ENCODE measurements around the gene EML6. TPM values are rescaled to one million over a fixed set of nuclear protein-coding genes. Genes with fewer than 3 reads are reported as not detected.
A peak's percentile ranks its signal among the peaks of the same experiment; 100 is the strongest.

The EML6 gene
- total RNA-seq, 6 donors from 2014 or later = 1.5 to 7.3 (median 4.0) TPM

DNA sequence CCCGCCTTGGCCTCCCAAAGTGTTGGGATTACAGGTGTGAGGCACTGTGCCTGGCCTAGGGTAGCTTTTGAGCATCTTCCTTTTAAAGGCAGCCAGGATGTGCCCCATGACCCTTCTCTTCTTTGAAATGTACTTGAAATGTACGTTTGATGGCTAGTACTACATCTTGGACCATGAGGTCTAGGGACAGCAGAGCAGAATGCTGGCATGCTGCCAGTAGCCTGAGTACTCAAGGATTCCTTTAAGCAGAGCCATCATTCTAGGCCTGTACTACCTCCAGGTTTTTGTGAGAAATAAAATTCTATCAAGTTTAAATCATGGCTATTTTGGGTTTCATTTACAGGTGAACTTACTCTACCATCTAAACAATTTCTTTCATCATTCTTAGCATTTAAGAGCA lies 2.9 kb upstream of the EML6 start:
- 60 to 61% methylated on average over 2 of the region's 2 CpGs for WGBS, 2 donors

DNA sequence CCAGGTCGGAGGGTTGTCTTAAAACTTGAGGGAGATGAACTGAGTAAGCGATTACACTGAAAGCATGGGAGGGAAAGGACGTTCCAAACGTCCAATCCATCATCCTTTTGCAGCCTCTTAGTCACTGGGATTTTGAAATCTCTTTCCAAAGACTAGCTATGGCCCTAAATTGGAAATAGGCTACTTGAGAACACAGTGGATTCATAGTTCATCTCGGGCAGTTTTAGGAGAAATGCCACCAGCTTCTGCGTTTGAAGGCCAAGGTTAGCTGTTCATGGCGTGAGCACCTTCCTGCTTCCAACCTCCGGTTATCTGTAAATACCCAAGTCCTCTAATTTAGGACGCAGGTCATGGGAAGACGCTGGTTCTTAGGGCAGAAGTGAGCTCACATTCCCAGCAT lies 821 bp upstream of the EML6 start:
- Histone ChIP-seq H3K4me3 (peak overlapping the region; percentile 49 to 73 (median 66)), H3K36me3 (no peaks in the 10 kb centered on the region), H3K27ac (peak overlapping the region; percentile 12 to 74 (median 61)), H3K27me3 (peaks cover 0 to 14% (median 6%) of the 10 kb centered on the region in 4 donors), H3K9me3 (no peaks in the 10 kb centered on the region), H3K4me1 (peaks cover 10 to 21% (median 18%) of the 10 kb centered on the region in 4 donors)
- TF ChIP-seq POLR2A (IDR thresholded peaks at IDR 0.05) (no peak), POLR2AphosphoS5 (IDR thresholded peaks at IDR 0.05) (no peak), EP300 (IDR thresholded peaks at IDR 0.05) (no peak)
- 10 to 15% methylated on average over 10 of the region's 10 CpGs for WGBS, 2 donors
- ATAC-seq (ENCODE audit: low FRiP score in 2 of 2) = peak in 1 of 2 donors; percentile 36
- DNase-seq = no peak

More for the DNA sequence above, 2.9 kb upstream of the EML6 start:
- Histone ChIP-seq H3K9me3 (no peaks in the 10 kb centered on the region), H3K4me3 (no peak overlapping the region), H3K4me1 (peaks cover 10 to 21% (median 18%) of the 10 kb centered on the region in 4 donors), H3K27ac (no peak overlapping the region), H3K27me3 (peaks cover 0 to 11% (median 5%) of the 10 kb centered on the region in 4 donors), H3K36me3 (no peaks in the 10 kb centered on the region)
- DNase-seq (no peak), ATAC-seq (ENCODE audit: low FRiP score in 2 of 2) (no peak)
- TF ChIP-seq EP300 (IDR thresholded peaks at IDR 0.05) = no peak
- no peak for TF ChIP-seq POLR2AphosphoS5 (IDR thresholded peaks at IDR 0.05)
- no peak for TF ChIP-seq POLR2A (IDR thresholded peaks at IDR 0.05)
- TF ChIP-seq, protein P1, sequence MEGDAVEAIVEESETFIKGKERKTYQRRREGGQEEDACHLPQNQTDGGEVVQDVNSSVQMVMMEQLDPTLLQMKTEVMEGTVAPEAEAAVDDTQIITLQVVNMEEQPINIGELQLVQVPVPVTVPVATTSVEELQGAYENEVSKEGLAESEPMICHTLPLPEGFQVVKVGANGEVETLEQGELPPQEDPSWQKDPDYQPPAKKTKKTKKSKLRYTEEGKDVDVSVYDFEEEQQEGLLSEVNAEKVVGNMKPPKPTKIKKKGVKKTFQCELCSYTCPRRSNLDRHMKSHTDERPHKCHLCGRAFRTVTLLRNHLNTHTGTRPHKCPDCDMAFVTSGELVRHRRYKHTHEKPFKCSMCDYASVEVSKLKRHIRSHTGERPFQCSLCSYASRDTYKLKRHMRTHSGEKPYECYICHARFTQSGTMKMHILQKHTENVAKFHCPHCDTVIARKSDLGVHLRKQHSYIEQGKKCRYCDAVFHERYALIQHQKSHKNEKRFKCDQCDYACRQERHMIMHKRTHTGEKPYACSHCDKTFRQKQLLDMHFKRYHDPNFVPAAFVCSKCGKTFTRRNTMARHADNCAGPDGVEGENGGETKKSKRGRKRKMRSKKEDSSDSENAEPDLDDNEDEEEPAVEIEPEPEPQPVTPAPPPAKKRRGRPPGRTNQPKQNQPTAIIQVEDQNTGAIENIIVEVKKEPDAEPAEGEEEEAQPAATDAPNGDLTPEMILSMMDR (IDR thresholded peaks at IDR 0.05) = no peak

DNA sequence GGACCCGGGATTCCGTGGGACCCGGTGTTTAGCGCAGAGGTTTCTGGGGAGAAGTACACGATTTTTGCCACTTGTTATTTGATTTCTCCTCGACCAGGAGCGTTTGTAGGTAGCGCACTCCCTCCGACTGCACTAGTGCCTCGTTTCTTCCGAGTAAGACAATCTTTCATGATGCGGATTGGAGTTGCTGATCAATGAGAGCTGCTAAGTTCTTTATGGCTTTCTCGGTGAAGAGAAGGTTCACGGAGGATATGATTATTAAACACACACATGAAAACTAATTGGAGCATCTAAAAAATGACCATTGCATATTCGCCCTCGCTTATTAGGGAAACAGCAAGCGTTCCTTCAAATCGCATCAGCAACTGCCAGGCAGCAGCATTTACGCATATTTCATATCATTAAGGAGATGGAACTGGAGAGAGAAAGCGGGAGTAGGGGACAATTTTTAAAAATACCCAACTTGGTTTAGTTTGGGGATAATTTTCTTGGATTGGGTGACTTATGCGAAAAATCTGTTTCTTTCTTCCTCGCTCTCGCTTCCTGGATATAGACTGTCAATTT lies 616 bp downstream of the EML6 start:
- WGBS, 2 donors = 1 to 3% methylated on average over 18 to 21 of the region's 23 CpGs
- peak overlapping the region in 3 of 4 donors; percentile 18 to 74 (median 65) for H3K27ac ChIP-seq
- H3K27me3 ChIP-seq = peaks cover 0 to 14% (median 6%) of the 10 kb centered on the region in 4 donors
- no peaks in the 10 kb centered on the region for H3K9me3 ChIP-seq
- peak overlapping the region; percentile 66 to 73 (median 68) for H3K4me3 ChIP-seq
- no peaks in the 10 kb centered on the region for H3K36me3 ChIP-seq
- ATAC-seq (ENCODE audit: low FRiP score in 2 of 2) (no peak), DNase-seq (no peak)
- peaks cover 10 to 21% (median 18%) of the 10 kb centered on the region in 4 donors for H3K4me1 ChIP-seq
- TF ChIP-seq POLR2AphosphoS5 (IDR thresholded peaks at IDR 0.05) = no peak
- TF ChIP-seq, protein P1 (IDR thresholded peaks at IDR 0.05) = peak in 1 of 6 experiments; percentile 1

DNA sequence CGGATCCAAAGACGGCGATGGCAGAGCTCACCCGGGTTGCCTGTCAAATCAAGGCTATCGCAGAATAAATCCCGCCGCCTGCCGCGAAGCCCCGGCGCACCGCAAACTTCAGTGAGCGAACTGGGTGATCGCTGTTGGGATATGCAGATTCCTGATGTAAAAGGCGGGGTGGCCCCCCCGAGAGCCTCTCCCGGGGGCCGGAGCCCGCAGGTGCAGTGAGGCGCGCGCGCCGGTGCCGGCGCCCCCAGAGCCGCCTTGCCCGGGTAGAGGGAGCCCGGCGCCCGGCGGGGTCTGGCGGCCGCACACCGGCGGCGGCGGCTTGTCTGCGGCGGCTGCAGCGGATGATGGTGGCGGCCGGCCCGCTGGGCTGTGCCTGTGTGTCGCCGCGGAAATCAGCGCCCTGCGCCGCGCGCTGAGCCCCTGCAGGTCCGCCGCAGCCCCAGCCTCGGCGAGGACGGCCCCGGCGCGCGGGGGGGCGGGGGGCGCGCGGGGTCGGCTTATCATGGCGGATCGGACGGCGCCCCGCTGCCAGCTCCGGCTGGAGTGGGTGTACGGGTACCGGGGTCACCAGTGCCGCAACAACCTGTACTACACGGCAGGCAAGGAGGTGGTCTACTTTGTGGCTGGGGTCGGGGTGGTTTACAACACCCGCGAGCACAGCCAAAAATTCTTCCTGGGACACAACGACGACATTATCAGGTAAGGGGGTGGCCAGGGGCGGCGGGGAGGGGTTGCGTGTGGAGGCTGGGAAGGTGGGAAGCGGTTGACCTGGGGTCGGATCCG lies 1.3 kb downstream of the EML6 start:
- Histone ChIP-seq H3K36me3 (no peaks in the 10 kb centered on the region), H3K4me1 (peaks cover 10 to 21% (median 18%) of the 10 kb centered on the region in 4 donors), H3K27me3 (peaks cover 0 to 14% (median 6%) of the 10 kb centered on the region in 4 donors), H3K27ac (no peak overlapping the region), H3K4me3 (peak overlapping the region; percentile 66 to 73 (median 68)), H3K9me3 (no peaks in the 10 kb centered on the region)
- TF ChIP-seq, protein P1 (IDR thresholded peaks at IDR 0.05) = no peak
- TF ChIP-seq POLR2A (IDR thresholded peaks at IDR 0.05) = no peak
- no peak for TF ChIP-seq POLR2AphosphoS5 (IDR thresholded peaks at IDR 0.05)
- TF ChIP-seq EP300 (IDR thresholded peaks at IDR 0.05) = no peak
- 4 to 9% methylated on average over 18 to 53 of the region's 87 CpGs for WGBS, 2 donors
- ATAC-seq (ENCODE audit: low FRiP score in 2 of 2) (no peak), DNase-seq (peak; percentile 23 to 90)

DNA sequence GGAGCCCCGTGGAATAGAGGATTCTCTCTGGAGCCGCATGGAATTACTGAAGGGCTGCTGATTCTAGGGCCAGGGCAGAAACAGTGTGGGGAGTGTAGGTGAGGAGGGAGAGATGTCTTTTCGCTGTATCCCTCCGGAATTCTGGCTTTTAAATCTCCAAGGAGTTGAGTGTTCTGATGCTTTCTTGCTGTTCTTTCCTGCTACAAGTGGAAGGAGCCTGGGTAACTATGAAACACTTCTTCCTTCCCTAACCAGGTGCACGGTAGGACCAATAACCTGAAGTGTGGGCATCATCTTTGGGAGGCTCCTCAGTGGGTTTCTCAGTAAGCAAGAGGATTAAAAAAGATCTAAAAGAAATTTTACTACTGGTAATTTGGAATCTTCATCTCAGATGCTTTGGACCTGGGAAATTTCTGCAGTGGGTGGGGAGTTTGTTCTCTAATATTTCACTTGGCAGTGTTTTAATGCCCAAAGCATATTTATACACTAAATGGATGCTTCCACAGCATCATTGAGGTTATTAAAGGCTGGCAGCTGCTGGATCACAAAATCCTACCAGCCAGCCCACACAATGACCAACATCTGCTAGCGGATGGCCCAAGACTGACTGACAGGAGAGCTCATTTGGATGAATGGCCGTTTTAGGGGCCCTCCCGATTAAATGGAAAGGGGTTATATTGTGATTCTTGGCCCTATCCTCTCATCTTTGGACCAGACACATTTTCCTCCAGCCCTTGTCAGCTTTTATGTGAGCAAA lies 2.1 kb downstream of the EML6 start:
- WGBS, 2 donors = 47 to 52% methylated on average over 8 of the region's 8 CpGs
- H3K9me3 ChIP-seq = no peaks in the 10 kb centered on the region
- no peak for DNase-seq
- H3K36me3 ChIP-seq = no peaks in the 10 kb centered on the region
- H3K4me1 ChIP-seq = peaks cover 10 to 21% (median 18%) of the 10 kb centered on the region in 4 donors
- peaks cover 0 to 14% (median 6%) of the 10 kb centered on the region in 4 donors for H3K27me3 ChIP-seq
- no peak for ATAC-seq (ENCODE audit: low FRiP score in 2 of 2)
- no peak for TF ChIP-seq EP300 (IDR thresholded peaks at IDR 0.05)
- TF ChIP-seq POLR2A (IDR thresholded peaks at IDR 0.05) = no peak
- TF ChIP-seq POLR2AphosphoS5 (IDR thresholded peaks at IDR 0.05) = no peak
- TF ChIP-seq, protein P1 (IDR thresholded peaks at IDR 0.05) = no peak
- no peak overlapping the region for H3K27ac ChIP-seq
- peak overlapping the region in 3 of 4 donors; percentile 66 to 73 (median 66) for H3K4me3 ChIP-seq

All from upper lobe of left lung (tissue), 6 donors.